Fibroblast of skin of scalp (primary cell): ENCODE measurements around the gene PCSK5.
"Not testable (repeated sequence)": the region's sequence is repeated elsewhere in the genome, so short reads cannot be mapped to it uniquely, and the experiment has no call there.

Experiments used
- DNase-seq: peaks from one replicate; pipeline ENCODE4 v3.0.0-alpha.2; 2013

The PCSK5 gene

DNA sequence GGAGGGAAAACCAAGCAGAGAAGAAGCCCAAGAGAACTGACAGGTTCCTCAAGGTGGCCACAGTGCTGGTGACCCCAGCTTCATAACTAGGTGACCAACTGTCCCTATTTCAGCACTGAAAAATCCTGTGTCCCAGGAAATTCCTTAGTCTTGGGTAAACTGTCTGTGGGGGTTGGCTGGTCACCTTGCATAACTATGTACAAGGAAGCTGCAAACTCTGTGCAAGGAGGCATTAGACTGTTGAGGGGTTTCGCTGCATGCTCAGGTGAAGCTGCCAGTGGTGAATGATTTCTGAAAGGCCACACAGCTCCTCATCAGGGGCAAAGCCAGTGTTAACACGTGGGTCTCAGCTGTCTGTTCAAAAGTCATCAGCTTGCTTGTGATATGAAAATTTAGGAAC, 36.9 kb downstream of the PCSK5 start:
- DNase-seq, result no peak

DNA sequence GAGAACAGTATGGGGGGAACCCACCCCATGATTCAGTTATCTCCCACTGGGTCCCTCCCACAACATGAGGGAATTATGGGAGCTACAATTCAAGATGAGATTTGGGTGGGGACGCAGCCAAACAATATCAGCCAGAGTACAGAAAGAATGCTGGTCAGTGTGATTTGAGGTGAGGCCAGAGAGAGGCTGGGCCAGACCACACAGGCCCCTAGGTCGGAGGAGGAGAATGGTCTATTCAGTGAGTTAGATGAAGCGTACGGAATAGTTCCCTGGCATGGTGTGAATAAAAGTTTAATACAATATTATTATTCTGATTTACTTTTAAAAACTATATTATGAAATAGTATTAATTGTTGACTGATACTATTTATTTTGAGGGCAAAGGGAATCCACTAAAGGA, 39.7 kb downstream of the PCSK5 start:
- no peak for DNase-seq

DNA sequence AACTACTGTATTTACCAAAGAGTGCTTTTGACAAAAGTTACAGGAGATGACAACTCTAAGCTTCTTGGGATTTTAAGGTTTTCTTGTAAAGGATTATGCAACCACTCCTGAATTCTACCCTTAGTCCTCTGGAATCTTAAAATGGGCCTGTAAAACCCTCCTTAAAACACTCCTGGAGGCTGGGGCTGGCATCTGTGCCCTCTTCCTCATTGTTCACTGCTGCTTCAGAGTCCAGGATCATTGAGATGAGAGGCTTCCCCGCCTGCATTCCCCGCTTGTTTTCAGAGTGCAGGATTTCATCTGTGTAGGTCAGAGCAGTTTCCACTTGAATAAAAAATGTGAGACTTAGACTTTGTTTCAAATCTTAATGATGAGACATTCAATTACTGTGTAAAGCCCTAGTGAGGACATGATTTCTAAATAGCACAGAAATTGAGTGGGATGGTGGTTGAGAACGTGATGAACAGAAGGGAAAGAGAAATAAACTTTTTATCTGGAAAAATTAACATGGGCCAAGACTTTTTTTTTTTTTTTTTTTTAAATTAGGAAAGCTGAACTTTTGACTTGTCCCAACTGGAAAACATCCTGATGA, 40.4 kb downstream of the PCSK5 start:
- no peak for DNase-seq

DNA sequence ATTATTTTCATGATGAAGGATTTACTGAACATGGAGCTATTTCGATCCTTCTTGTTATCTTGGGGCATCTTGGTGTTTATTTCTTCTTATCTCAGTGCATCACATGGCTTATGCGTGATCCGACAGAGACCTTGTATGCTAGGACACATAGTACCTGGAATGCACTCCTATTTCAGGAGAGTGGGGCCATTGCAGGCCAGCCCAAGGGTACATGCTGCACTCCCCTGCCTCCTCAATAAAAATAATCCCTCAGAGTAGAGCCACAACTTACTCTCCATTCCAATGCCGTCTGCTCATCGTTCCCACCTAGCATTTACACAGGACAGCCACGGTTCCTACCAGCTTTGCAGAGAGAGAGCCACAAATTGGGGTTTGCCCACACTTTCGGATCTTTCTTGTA, 43.5 kb downstream of the PCSK5 start:
- no peak for DNase-seq

DNA sequence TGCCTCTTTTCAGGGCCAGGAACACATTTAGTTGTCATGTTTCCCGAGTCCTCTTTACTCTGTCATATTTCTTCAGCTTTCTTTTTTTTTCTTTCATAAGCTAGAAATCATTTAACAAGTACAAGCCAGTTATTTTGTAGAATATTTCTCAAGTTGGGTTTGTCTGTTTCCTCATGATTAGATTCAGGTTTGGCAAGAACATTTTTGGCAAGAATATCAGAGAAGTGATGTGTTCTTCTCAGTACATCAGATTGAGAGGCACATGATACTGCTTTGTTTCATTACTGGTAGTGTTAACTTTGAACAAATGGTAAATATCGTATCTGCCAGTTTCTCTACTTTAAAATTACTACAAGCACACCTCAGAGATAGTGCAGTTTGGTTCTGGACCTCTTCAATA, 45.1 kb downstream of the PCSK5 start:
- DNase-seq, result no peak

DNA sequence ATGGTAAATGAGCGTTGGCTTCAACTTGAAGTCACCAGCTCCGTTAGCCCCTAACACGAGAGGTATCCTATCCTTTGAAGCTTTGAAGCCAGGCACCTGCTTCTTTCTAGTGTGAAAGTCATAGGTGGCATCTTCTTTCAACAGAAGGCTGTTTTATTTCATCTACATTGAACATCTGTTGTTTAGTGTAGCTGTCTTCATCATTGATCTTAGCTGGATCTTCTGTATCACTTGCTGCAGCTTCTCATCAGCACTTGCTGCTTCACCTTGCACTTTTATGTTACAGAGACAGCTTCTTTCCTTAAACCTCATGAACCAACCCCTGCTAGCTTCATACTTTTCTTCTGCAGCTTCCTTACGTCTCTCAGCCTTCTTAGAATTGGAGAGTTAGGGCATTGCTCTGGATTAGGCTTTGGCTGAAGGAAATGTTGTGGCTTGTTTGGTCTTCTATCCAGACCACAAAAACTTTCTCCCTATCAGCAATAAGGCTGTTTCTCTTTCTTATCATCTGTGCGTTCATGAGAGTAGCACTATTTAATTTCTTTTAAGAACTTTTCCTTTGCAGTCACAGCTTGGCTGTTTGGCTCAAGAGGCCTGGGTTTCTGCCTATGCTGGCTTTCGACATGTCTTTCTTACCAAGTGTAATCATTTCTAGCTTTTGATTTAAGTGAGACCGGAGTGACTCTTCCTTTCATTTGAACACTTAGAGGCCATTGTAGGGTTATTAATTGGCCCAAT, 47.2 kb downstream of the PCSK5 start:
- no peak for DNase-seq

DNA sequence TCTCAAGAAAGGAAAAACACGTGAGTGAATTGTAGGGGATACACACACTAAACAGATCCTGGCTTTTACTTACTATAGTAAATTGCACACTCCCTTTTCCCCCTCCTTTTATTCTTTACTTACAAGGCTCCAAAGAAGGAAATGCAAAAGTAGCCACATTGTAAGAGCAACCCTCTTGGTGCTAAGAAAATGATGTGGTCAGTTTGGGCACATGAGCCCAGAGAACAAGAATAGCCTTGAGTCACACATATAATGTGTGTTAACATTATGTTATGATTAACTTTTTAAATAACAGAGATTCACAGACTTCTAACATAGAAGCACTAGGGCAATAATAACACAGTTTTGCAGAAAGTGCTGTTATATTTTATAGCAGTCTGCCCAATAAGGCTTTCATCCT, 48.5 kb downstream of the PCSK5 start:
- no peak for DNase-seq

DNA sequence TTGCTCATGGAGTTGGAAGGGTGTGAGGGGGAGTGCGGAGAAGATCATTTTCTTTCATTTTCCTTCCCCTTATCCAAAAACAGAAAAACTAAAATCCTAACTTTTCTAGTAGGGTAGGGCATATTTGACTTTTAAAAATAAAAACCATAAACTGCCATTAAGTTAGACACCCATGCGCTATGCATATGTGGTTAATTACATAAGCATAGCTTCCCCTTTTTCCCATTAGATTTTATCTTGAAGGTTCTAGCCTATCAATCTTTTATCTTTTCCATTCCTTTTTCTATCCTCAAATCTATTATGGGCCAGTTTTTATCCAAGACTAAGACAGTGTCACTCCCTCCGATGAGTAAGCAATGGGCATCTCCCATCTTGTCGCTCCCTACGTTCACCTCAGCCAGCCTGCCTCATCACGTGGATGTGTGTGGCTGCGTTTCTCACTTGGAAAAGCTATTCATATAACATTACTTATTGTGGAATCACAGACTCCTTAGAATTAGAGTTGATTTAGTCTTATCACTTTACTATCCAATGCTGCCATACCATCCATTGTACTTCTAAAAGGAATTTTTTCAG, 49.2 kb downstream of the PCSK5 start:
- DNase-seq, result no peak

DNA sequence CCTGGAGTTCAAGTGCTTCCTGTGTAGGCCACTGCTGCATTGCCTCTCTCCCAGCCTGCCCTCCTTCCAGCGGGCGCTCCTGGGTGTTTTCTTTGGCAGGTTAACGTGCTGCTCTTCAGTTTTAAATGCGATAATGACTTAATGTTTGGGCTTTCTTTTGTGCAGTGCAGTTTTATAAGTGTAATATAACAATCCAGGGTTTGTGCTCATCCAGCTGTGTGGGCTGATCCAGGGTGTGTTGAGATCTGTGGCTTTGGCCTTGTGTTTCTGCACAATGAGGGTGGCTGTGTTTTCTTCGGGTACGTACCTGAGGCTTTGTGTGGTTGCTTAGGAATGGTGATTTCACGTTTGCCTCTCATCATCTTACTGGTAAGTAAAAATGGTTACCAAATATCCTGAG, 50.6 kb downstream of the PCSK5 start:
- no peak for DNase-seq

DNA sequence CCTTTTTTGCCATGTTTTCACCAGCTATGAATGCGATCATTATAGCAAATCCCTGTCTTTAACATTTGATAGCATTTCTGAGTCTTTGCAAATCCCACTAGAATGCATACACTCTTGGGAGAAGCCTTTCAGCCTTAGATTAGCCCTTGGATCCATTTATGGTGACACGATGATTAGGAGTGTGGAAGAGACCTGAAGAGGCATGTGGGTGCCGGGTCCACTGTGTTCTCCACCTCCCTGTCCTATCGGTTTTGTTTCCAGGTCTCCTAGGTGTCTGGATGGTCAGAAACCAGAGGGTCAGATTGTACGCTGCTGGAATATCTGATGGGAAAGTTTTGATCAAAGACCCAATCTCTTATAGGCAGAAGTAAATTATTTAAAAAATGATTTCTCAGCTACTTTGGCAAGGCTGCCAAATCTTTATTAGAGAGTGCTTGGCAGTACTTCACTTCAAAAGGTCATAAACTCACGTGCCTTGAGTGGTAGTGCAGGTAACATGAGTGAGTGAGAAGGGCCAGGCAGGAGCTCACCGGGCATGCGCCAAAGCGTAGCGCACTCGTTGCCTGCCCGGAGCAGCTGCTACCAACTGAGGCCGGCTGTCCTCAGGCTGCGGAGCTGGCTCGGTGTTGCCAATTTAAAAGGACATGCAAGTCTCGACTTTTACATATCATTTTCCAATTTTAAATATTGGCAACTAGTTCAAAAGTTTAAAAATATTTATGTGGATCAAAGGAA, 51.3 kb downstream of the PCSK5 start:
- no peak for DNase-seq

DNA sequence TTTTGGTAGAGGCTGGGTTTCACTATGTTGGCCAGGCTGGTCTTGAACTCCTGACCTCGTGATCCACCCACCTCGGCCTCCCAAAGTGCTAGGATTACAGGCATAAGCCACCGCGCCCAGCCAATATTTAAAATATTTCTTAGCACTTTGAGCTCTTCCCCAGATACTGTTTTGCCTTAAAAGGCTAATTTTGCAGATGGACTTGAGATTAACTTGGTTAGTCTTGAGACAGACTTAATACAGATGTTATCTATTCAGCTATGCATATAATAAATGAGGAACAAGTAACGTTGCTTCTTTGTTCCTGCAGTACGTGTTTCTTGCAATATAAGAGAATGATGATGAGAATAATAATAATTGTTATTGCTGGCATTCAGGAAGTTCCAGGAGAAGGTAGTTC, 56.3 kb downstream of the PCSK5 start:
- no peak for DNase-seq

DNA sequence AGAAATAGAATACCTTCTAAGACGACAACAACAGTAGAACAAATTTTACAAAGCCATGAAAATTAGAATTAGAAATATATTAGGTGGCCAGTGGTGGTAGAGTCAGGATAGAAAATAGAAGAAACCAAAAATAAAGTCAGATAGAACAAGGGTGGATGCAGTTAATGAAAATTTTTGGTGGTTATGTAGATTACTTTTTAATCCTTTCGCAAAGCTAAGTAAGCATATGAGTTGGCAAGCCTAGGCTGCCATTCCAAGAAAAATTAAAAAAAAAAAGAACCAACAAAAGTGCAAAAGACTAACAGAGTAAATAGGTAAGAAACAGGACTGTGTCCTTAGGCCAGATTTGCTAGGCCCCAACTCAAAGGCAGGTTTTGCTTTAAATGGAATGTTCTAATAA, 56.8 kb downstream of the PCSK5 start:
- DNase-seq, result no peak

DNA sequence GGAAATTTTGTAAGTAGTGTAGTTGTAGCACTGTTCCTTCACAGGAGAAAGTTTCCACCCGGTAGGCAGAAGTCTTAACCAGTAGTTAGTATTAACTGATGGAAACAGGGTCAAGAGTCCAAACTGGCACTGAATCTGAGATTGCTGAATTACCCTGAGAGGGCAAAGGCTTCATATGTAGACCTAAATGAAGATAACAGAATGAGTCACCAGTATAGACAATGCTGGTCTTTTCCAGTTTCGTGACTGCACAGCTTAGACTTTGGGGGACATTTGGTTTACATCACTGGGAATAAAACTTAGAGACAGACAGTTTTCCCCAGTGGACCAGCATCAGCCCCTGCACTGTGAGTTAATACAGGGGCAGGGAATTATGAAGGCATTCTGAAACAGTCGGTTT, 60.5 kb downstream of the PCSK5 start:
- no peak for DNase-seq

DNA sequence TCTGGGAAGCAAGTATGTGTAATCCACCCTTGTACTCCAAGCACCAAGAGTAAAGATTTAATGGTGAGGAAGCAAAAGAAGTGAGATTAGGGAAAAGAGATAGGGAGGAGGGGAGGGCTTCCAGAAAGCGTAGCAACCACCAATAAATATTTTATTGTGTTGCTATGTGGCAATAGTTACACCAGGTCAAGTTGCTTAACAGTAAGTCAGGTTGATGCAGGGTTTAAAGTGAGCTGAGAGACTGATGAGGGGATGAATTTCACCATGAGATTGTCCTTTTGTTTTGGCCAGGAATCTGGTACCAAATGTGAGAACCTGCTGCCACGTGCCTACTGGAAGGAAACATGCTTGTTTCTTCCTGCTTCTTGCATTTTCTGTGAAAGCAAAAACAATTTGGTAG, 62.7 kb downstream of the PCSK5 start:
- no peak for DNase-seq

DNA sequence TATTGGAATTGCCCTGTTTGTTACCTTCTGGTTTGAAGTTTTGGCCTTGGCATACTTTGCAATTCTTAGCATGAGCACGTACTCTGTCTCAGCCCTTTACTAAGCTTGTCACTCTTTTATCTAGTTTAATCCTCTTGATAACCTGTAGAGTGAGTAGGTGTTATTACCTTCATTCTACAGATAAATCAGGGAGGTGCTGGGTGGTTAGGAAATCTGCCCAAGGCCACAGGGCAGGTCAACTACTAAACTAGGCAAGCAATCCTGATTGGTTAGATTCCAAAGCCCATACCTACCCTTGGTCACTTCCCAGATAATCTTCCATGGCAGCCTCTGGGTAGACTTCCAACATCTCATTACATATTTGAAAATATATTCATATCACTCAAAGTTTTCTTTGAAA, 65.7 kb downstream of the PCSK5 start:
- no peak for DNase-seq

DNA sequence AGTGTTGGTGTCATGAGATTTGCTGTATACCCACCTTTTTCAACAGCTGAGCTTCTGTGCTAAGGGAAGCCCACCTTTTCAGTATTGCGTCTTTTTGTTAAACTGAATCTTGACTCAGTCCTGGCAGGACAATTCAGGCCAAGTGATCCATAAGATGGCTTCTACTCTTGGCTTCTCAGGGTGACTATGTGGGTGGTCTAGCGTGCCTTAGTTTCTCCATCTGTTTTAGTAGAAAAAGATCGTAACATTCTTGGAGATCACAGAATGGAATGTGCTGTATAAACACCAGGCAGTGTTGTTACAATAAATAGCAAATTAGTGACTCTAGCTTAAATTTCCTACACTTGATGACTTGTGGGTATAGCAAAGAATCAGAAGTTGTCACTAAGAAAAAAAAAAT, 66.6 kb downstream of the PCSK5 start:
- peak; percentile 50 for DNase-seq

DNA sequence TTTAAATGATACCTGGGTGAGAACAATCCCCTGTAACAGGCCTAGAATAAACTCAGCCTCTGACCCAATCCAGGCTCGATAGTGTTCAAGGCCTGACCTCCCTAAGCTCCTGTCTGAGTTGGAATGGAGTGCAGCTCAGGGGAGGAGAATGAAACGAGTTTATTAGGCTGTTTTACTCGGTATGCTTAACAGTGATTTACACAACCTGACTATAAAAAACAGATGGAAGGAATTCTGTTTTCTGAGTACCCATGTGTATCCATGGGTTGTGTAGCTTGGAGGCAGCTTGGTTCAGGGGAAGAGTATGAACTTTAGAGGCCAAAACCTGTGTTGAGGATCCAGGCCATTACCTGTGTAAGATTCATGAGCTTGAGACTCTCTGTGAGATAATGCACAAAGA, 67.8 kb downstream of the PCSK5 start:
- DNase-seq, result no peak

DNA sequence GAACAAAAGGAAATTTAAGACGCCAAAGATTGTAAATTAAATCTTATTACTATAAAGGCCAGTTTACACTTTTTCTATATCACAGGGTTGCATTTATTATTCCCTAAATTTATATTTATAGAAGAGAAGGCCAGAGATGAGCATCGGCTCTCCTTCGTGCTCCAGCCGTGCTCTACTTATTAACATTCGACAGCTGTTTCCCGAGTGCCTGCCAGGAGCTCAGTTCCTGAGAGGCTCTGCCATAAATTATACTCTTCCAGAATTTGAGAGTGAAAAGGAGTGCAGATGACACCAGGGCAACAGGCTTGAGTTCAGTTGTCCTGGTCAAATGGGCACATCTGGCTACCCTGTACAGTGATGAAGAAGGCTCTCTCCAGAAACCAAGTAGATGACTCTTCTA, 70.1 kb downstream of the PCSK5 start:
- DNase-seq, result no peak

DNA sequence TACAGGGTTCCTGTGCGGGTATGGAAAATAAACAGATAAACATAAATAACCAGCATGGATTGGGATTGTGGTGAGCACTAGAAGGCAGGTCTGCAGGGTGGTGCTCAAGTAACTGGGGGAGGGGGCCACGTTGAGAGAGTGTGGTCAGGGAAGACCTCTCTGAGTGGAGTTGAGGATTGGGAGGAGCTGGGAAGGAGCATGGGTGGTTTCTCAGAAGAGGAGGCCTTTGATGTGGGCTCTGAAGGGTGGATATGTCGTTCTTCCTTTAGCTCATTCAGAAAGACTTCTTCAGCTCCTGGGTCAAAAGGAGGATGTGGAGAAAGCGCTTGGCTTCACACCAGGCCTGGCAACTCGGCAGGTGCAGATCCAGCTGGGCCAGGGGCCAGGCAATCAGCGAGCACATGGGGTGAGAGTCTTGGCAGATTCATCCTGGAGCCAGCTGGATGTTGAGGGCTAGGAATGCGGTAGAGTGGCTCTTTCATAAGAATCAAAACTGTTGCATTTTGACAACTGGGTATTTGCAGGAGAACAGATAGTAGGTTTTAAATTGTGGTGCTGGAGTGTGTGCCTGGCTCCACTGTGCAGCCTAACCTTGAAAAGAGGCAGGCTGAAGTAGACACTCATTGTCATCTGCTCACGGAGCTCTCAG, 71.7 kb downstream of the PCSK5 start:
- DNase-seq, result no peak

DNA sequence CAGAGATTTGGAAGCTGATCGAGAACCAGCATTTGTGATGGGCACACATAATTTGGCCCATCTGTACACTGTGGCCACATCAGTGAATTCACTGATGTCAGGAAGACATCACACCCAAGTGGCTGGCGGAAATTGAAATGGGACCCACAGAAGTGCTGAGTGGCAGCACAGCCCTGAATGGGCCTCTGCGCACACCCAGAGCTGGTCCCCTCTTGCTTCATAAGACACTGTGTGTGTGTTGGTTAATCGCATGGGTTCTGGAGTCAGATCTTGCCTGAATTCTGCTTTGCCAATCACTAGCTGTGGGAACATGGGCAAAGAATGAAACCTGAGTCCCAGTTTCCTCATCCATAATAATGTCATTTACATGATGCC, 72.2 kb downstream of the PCSK5 start:
- DNase-seq, result no peak

DNA sequence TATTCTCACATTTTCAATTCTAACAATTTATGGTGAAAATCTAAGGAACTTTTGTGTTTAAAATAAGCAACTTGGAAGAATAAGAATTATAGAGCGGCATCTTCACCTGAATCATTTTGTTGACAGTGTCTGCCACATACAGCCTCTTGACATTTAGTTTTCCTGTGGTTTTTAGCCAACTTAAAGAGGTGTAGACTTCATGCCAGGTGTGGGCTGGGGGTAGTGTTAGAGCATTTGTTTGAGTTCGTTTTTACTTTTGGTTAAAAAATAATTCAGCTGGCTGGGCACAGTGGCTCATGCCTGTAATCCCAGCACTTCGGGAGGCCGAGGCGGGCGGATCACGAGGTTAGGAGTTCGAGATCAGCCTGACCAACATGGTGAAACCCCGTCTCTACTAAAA, 72.8 kb downstream of the PCSK5 start:
- DNase-seq, result not testable (repeated sequence)

DNA sequence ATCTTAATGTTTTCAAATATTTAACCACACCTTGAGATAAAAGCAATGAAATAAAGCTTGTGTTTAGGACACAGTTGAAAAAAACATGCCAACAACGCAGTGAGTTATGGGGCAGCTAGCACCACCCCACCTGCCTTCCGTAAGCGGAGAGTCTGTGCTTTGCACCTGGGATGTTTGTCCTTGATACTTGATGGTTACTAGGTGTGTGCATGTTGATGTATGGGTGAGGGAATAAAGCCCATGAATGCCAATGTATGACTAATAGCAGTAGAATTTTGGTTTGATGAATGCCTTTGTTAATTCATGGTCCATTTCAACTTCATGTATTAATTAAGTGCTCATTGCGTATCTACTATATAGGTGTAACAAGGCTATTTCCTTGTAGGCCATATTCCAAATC, 74.0 kb downstream of the PCSK5 start:
- DNase-seq, result no peak

DNA sequence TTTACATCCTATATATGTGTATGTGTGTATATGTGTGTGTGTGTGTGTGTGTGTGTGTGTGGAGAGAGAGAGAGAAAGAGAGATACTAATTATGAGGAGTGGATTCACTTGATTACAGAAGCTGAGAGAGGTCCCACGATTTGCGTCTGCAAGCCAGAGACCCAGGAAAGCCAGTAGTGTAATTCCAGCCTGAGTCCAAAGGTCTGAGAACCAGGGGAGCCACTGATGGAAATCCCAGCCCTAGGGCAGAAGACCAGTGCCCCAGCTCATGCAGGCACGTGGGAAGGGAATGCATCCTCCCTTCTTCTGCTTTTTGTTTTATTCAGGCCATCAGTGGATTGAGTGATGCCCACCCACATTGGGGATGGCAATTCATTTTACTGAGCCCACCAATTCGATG, 74.8 kb downstream of the PCSK5 start:
- no peak for DNase-seq
